GM23338 (cell line): ENCODE measurements around the gene NRBP1.
A peak's percentile ranks its signal among the peaks of the same experiment; 100 is the strongest.

Source experiments
- CREB1 ChIP-seq: fragments of 250-450 bp; sonication (Bioruptor Pico); IDR thresholded peaks from 2 replicates; pipeline ENCODE4 v1.5.0; 2020; ENCODE audit warnings: low read depth, mild to moderate bottlenecking, moderate library complexity
- CTCF ChIP-seq, 2 experiments: fragments of 200-600 bp in 1 of 2; sonication (generic) in 1 of 2; conservative IDR thresholded peaks; 2 replicates each; pipeline versions ENCODE4 v1.5.1 to v1.6.1; 2016 to 2017; ENCODE audit warnings: antibody characterized with exemption in 2 of 2, low read depth in 2 of 2, mild to moderate bottlenecking in 2 of 2, moderate library complexity in 1 of 2
- ETS1 ChIP-seq: IDR thresholded peaks from 2 replicates; pipeline ENCODE4 v1.6.1; 2016; ENCODE audit warnings: antibody characterized with exemption
- EZH2 ChIP-seq: fragments of 200-600 bp; sonication (generic); IDR thresholded peaks from one replicate; pipeline ENCODE4 v1.8.0; 2017; ENCODE audit warnings: antibody characterized with exemption, mild to moderate bottlenecking, low read depth; ENCODE audit not compliant: unreplicated experiment
- EZH2phosphoT487 ChIP-seq: fragments of 200-600 bp; sonication (generic); IDR thresholded peaks from one replicate; pipeline ENCODE4 v1.8.1; 2018; ENCODE audit warnings: antibody characterized with exemption; ENCODE audit not compliant: unreplicated experiment
- JUNB ChIP-seq: IDR thresholded peaks from one replicate; pipeline ENCODE4 v1.6.1; 2016; ENCODE audit warnings: antibody characterized with exemption; ENCODE audit not compliant: unreplicated experiment
- NANOG ChIP-seq: IDR thresholded peaks from 2 replicates; pipeline ENCODE4 v1.6.1; 2016; ENCODE audit warnings: antibody characterized with exemption, borderline replicate concordance
- POLR2AphosphoS5 ChIP-seq: IDR thresholded peaks from 2 replicates; pipeline ENCODE4 v1.6.1; 2016; ENCODE audit warnings: antibody characterized with exemption, low read depth
- REST ChIP-seq: IDR thresholded peaks from one replicate; pipeline ENCODE4 v1.6.1; 2018; ENCODE audit warnings: antibody characterized with exemption; ENCODE audit not compliant: unreplicated experiment
- STAT1 ChIP-seq: IDR thresholded peaks from one replicate; pipeline ENCODE4 v1.6.1; 2016; ENCODE audit warnings: antibody characterized with exemption; ENCODE audit not compliant: unreplicated experiment
- ZNF331 ChIP-seq: fragments of 250-450 bp; sonication (Bioruptor Pico); IDR thresholded peaks from 2 replicates; pipeline ENCODE4 v1.5.0; 2020; ENCODE audit warnings: low read depth, mild to moderate bottlenecking, moderate library complexity

- TF ChIP-seq CTCF (conservative IDR thresholded peaks at IDR 0.05; ENCODE audit: low read depth in 2 of 2) = no peak
- TF ChIP-seq EZH2 = no peak
- no peak for TF ChIP-seq REST
- peak; percentile 94 for TF ChIP-seq ETS1
- no peak for TF ChIP-seq JUNB
- TF ChIP-seq EZH2phosphoT487 = no peak
- peak; percentile 93 for TF ChIP-seq POLR2AphosphoS5
- TF ChIP-seq STAT1 = no peak
- no peak for TF ChIP-seq ZNF331 (CRISPR knock-in tag)
- TF ChIP-seq CREB1 = peak; percentile 89
- no peak for TF ChIP-seq NANOG
Measured at GRCh38 chr2:27380626-27381545, 47.5 kb upstream of the NRBP1 start, which contains the start of gene ZNF513.
